GM18909 (cell line): ENCODE results near the gene PIGX.
A peak's percentile ranks its signal among the peaks of the same experiment; 100 is the strongest.
"Not testable (repeated sequence)": the region's sequence is repeated elsewhere in the genome, so short reads cannot be mapped to it uniquely, and the experiment has no call there.

Source experiments
- ATAC-seq: cut with Tn5 transposase; IDR thresholded peaks from one replicate; pipeline ENCODE4 v1.9.1; 2021; ENCODE audit warnings: mild to moderate bottlenecking; ENCODE audit not compliant: unreplicated experiment, poor library complexity

Gene PIGX

GRCh38 chr3:196700801-196701200 lies 11.4 kb upstream of the PIGX start:
- no peak for ATAC-seq

- ATAC-seq = no peak
Measured at GRCh38 chr3:196706327-196706726, 5.8 kb upstream of the PIGX start.

- ATAC-seq = no peak
Measured at GRCh38 chr3:196706731-196707130, 5.4 kb upstream of the PIGX start.

GRCh38 chr3:196707566-196707965 lies 4.6 kb upstream of the PIGX start:
- no peak for ATAC-seq

GRCh38 chr3:196708467-196708866 lies 3.7 kb upstream of the PIGX start:
- no peak for ATAC-seq

- peak; percentile 54 for ATAC-seq
Measured at GRCh38 chr3:196712514-196713413, 587 bp downstream of the PIGX start.

- peak; percentile 58 for ATAC-seq
Measured at GRCh38 chr3:196717162-196717561, 5.0 kb downstream of the PIGX start.

- ATAC-seq = no peak
Measured at GRCh38 chr3:196721097-196721496, 8.9 kb downstream of the PIGX start.

GRCh38 chr3:196726788-196727675 lies 14.9 kb downstream of the PIGX start:
- no peak for ATAC-seq

- no peak for ATAC-seq
Measured at GRCh38 chr3:196735751-196736150, 23.6 kb downstream of the PIGX start.

- ATAC-seq = no peak
Measured at GRCh38 chr3:196736670-196737374, 24.6 kb downstream of the PIGX start.

- ATAC-seq = no peak
Measured at GRCh38 chr3:196737655-196738054, 25.5 kb downstream of the PIGX start.

GRCh38 chr3:196739671-196740480 lies 27.7 kb downstream of the PIGX start, which contains the start of gene PAK2:
TSS of gene PAK2 (plus strand) at chr3:196739857. CDS start at chr3:196782647, 42,790 bp downstream.
- peak; percentile 90 for ATAC-seq

- no peak for ATAC-seq
Measured at GRCh38 chr3:196740481-196741248, 28.5 kb downstream of the PIGX start.

- ATAC-seq = no peak
Measured at GRCh38 chr3:196741249-196741889, 29.2 kb downstream of the PIGX start.

GRCh38 chr3:196743569-196743968 lies 31.4 kb downstream of the PIGX start:
- not testable (repeated sequence) for ATAC-seq

- ATAC-seq = no peak
Measured at GRCh38 chr3:196749125-196749524, 36.9 kb downstream of the PIGX start.

GRCh38 chr3:196753201-196753600 lies 41.0 kb downstream of the PIGX start:
- no peak for ATAC-seq
